Omental fat pad (tissue), 4 donors: Measurements from ENCODE around the gene CTNS. TPM values are rescaled to one million over a fixed set of nuclear protein-coding genes. Genes with fewer than 3 reads are reported as not detected.

Source experiments
- ATAC-seq: fragments of 150-250 bp; one replicate; pipeline ENCODE4 v1.9.1; 2016; ENCODE audit warnings: mild to moderate bottlenecking, moderate library complexity; ENCODE audit not compliant: low FRiP score
- DNase-seq: peaks from one replicate; pipeline ENCODE4 v3.0.0-alpha.2; 2019; ENCODE audit warnings: low spot score
- total RNA-seq, 4 donors: library from RNA; depleted of rRNA; stranded (reverse); fragments of >200 nt; gene quantifications; one replicate each; pipeline ENCODE4 v1.1.0, GENCODE V29; 2016
- TF ChIP-seq, protein P1 (sequence below), 3 donors: fragments of 450-650 bp; IDR thresholded peaks; one replicate each; pipeline ENCODE4 v1.5.1; 2016 to 2017; ENCODE audit warnings: antibody characterized with exemption in 3 of 3, mild to moderate bottlenecking in 3 of 3, moderate library complexity in 2 of 3

CTNS gene
- total RNA-seq, 4 donors from 2014 or later: 18.8 to 29.9 (median 23.1) TPM

DNA sequence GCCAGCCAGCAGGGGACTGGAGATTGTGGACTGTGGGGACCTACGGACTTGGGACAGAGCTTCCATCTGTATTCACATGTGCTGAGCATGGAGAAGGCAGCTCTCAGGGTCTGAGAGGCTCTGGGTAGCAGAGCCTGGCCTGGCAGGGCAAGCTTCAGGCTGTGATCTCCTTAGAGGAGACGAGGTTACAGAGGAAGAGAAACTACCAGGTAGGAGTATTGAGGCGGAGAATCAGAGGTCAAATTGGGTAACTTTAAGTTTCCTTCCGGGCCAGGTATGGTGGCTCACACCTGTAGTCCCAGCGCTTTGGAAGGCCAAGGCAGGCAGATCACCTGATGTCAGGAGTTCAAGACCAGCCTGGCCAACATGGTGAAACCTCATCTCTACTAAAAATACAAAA lies 8.8 kb downstream of the CTNS start:
- no peak for DNase-seq
- ATAC-seq: no peak
- TF ChIP-seq, protein P1, sequence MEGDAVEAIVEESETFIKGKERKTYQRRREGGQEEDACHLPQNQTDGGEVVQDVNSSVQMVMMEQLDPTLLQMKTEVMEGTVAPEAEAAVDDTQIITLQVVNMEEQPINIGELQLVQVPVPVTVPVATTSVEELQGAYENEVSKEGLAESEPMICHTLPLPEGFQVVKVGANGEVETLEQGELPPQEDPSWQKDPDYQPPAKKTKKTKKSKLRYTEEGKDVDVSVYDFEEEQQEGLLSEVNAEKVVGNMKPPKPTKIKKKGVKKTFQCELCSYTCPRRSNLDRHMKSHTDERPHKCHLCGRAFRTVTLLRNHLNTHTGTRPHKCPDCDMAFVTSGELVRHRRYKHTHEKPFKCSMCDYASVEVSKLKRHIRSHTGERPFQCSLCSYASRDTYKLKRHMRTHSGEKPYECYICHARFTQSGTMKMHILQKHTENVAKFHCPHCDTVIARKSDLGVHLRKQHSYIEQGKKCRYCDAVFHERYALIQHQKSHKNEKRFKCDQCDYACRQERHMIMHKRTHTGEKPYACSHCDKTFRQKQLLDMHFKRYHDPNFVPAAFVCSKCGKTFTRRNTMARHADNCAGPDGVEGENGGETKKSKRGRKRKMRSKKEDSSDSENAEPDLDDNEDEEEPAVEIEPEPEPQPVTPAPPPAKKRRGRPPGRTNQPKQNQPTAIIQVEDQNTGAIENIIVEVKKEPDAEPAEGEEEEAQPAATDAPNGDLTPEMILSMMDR (IDR thresholded peaks at IDR 0.05): no peak

DNA sequence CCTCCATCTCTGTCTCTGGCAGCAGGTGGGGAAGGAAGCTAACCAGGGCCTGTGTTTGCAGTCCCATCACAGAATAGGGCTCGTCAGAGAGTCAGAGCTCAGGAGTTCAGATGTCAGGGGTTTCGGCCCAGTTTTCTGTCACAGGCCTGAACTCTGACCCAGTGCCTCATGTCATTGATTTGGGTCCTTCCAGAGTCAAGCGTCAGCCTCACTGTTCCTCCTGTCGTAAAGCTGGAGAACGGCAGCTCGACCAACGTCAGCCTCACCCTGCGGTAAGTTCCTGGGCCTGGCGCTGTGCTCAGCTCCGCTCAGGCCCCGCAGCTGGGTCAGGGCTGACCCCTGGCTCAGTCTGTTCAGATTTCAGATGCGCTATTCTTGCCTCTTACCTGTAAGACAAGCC lies 10.7 kb downstream of the CTNS start:
- no peak for ATAC-seq
- TF ChIP-seq, protein P1 (IDR thresholded peaks at IDR 0.05): no peak
- DNase-seq: no peak

DNA sequence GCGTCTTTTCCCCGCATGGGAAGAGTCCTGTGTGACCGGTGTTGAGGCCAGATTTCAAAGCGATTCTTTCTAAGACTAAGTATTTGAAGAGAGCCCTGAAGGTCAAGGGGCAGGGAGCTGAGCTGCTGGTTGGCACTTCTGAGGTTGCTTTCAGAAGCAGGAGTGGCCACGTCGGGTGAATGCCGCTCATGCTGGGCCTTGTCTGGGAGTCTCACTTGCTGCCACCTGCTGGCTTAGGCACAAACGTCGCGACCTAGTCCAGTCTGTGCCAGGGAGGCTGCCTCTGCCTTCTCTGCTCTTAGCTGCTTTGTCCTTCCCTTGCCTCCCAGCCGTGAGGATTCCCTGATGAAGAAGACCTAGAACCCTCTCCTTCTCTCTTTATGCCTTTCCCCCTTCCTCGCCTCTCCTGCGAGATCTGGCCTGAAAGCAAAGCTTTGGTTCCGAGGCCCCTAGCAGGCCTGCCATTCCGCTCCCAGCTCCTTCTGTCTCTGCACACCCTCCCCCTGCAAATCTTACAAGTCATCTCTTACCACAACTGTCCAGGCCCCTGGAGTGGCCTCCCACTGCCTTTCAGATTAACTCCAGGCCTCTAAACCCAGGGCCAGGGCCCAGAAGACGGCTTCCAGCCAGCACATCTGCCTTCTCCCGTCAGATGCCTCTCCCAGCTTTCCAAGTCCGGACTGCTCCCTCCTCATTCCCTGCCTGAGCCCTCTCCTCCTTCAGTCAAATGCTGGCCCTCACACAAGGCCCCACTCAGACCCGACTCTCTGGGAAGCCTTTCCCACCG lies 11.4 kb downstream of the CTNS start:
- TF ChIP-seq, protein P1 (IDR thresholded peaks at IDR 0.05): no peak
- ATAC-seq (no peak), DNase-seq (no peak)

DNA sequence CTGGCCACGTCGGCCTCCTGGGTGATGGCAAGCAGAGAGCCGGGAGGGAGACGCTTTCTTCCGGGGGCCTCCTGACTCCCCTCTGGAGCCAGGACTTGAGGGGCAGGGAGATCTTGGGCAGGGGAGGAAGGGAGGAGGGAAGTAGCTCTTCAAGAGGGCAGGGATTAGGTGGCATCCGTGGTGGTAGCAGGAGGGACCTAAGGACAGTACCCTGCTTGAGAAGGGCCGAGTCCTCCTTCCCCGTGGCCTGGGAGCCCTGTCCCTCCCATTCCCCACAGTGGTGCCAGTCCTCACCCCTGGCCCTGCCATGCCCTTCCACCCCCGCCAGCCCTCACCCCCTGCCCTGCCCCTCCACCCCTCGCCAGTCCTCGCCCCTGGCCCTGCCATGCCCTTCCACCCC lies 19.2 kb downstream of the CTNS start:
- TF ChIP-seq, protein P1 (IDR thresholded peaks at IDR 0.05): no peak
- DNase-seq: no peak
- no peak for ATAC-seq

DNA sequence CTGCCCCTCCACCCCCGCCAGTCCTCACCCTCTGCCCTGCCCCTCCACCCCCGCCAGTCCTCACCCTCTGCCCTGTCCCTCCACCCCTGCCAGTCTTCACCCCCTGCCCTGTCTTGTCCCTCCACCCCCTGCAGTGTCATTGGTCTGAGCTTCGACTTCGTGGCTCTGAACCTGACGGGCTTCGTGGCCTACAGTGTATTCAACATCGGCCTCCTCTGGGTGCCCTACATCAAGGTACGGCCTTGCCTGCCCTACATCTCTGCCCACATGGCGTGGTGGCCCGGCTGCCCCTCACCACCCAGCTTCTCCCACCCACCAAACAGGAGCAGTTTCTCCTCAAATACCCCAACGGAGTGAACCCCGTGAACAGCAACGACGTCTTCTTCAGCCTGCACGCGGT lies 19.8 kb downstream of the CTNS start:
- DNase-seq (no peak), ATAC-seq (no peak)
- TF ChIP-seq, protein P1 (IDR thresholded peaks at IDR 0.05): no peak

DNA sequence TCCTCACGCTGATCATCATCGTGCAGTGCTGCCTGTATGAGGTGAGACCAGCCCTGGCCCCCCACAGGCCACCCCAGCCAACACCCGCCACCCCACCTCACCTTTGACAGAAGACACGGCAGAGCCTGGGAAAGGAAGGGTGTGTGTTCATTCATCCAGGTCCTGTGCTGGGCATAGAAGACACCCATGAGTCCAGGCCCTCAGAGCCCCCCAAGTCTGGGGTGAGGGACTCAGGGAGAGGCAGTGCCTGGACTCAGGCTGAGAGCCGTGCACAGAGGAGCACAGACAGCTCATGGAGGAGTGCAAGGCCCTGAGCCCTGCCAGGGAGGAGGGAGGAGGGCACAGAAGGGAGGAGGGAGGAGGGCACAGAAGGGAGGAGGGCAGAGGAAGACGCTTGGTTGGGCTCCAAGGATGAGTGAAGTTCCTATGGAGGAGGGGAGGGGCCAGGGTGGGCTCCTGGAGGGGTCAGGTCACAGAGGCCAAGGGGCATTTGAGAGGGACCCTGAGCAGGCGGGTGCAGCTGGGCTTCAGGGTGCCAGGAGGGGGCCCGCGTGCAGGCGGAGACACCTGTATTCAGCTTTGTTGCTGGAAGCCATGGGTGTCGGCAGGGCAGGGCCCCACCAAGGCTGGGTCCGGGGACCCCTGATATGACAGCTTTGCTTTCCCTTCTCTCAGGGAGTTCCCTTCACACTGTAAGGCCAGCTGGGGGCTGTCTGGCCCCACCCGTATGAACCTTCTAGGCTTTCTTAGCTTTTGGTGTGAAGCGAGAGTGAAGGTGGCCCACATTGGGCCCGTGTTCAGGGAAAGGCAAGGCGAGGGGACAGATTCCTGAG lies 20.4 kb downstream of the CTNS start:
- no peak for DNase-seq

More for the DNA sequence above, 20.4 kb downstream of the CTNS start:
- ATAC-seq: no peak
- TF ChIP-seq, protein P1 (IDR thresholded peaks at IDR 0.05): no peak
